ENCODE results near the gene TTLL5.
"Not testable (repeated sequence)": the region's sequence is repeated elsewhere in the genome, so short reads cannot be mapped to it uniquely, and the experiment has no call there.

The TTLL5 gene

GRCh38 chr14:75648066-75648838 is 12.8 kb upstream of the TTLL5 start:
- no peak for DNase-seq (ENCODE audit: low spot score)

DNA sequence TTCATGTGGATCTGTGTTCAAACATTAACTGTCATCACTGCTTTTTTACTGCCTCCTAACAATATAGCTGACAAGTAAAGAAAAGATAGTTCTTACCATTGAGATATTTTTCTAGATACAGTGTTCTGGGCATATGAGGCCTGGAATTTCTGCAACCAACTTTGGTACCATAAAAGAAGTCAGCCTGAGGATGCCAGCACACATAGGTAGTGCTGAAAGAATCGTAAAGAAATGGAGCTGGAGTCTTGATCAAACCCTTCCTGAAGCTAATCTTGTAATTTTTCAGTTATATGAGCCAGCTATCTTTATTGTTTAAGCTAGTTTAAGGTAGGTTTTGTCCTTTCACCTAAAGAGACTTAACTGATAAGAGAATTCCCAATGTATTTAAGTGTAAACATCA is 11.7 kb upstream of the TTLL5 start:
- no peak for DNase-seq (ENCODE audit: low spot score)

- no peak for DNase-seq (ENCODE audit: low spot score)
Observed at GRCh38 chr14:75649773-75650172, 11.3 kb upstream of the TTLL5 start.

GRCh38 chr14:75650253-75651058 is 10.6 kb upstream of the TTLL5 start:
- DNase-seq (ENCODE audit: low spot score) = no peak

GRCh38 chr14:75653563-75653962 is 7.5 kb upstream of the TTLL5 start:
- DNase-seq (ENCODE audit: low spot score) = no peak

DNA sequence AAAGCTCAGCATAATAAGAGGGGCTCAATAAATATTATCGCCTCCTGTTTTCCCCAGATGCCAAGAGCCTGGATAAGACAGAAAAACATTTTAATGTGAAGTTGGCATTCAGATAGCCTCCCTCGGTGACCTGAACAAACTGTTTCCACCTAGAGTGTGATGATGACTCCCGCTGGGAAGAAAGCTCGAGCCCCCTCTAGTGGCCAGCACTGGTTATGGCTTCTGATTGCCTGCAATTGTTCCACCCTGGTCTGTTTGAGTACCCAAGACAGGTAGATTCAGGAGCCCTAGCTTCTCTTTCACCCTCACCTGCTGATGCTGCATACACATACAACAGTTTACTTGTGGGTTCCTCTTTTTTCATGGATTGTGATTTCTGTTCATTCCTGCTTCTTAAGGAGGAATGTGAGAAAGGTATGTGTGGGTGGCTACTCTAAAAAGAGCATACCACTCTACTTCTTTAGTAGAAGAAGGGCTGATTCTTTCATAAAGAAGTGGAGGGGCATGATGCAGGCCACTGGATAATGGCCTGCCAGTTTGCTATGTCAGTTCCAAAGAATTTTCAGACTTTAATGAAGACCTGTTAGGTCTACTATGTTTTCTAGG is 6.8 kb upstream of the TTLL5 start:
- DNase-seq (ENCODE audit: low spot score) = peak; percentile 84

DNA sequence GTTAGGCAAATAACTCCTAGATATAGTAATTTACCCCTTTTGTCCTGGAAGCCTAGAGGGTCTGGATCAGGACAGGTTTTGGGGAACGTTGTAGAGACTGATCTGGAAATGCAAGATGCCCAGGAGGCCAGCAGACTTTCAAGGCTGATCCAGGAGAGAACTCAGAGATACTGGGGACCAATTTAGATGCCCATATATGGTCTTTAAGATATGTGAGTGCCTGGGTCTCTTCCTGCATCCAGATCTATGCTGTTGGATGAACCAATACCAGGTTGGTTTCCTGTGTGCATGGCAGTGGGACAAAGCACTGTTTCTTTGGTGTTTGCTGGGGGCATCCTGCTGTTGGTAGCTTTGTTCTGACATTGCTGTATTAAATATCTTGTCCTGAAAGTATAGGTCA is 5.8 kb upstream of the TTLL5 start:
- no peak for DNase-seq (ENCODE audit: low spot score)

DNA sequence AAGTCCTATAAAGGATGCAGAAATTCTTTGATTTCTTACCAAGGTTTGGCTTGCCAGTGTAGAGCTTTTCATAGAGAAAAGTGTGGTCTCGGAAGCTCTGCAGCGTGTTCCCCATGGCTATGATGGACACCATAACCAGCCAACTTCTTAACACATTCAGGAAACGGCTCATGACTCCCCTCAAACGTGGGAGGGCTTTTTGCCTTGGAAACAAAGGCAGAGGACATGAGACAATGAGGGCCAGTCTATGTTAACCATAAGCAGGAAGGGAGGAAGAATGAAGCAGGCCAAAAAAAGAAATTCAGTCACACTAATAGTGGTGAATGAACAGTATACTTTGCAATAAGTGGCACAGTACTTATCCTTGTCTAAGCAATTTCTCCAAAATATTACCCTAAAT is 3.7 kb upstream of the TTLL5 start:
- no peak for DNase-seq (ENCODE audit: low spot score)

DNA sequence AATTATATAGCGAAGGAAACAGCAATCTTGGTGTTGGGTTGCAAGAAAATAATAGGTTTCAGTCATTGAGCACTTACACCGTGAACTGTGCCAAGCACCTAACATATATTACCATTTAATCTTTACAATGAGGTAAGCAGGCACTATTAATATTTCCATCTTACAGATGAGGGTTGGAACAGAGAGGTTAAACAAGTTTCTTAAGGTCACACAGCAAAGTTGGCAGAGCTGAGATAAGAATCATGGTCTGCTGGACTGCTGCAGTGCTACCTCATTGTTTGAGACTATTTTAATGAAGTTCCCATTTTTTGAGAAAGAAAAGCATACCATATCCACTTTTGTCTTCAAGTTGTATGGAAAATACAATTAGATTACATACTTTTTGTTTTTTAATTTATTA is 2.1 kb upstream of the TTLL5 start:
- no peak for DNase-seq (ENCODE audit: low spot score)

- DNase-seq (ENCODE audit: low spot score) = no peak
Observed at GRCh38 chr14:75660238-75660629, 812 bp upstream of the TTLL5 start.

GRCh38 chr14:75661499-75661814 is 411 bp downstream of the TTLL5 start:
- DNase-seq (ENCODE audit: low spot score) = no peak

- no peak for DNase-seq (ENCODE audit: low spot score)
Observed at GRCh38 chr14:75662966-75663365, 1.9 kb downstream of the TTLL5 start.

- no peak for DNase-seq (ENCODE audit: low spot score)
Observed at GRCh38 chr14:75667099-75667765, 6.2 kb downstream of the TTLL5 start.

- DNase-seq (ENCODE audit: low spot score) = no peak
Observed at GRCh38 chr14:75672605-75673192, 11.7 kb downstream of the TTLL5 start.

- no peak for DNase-seq (ENCODE audit: low spot score)
Observed at GRCh38 chr14:75673345-75674035, 12.4 kb downstream of the TTLL5 start.

DNA sequence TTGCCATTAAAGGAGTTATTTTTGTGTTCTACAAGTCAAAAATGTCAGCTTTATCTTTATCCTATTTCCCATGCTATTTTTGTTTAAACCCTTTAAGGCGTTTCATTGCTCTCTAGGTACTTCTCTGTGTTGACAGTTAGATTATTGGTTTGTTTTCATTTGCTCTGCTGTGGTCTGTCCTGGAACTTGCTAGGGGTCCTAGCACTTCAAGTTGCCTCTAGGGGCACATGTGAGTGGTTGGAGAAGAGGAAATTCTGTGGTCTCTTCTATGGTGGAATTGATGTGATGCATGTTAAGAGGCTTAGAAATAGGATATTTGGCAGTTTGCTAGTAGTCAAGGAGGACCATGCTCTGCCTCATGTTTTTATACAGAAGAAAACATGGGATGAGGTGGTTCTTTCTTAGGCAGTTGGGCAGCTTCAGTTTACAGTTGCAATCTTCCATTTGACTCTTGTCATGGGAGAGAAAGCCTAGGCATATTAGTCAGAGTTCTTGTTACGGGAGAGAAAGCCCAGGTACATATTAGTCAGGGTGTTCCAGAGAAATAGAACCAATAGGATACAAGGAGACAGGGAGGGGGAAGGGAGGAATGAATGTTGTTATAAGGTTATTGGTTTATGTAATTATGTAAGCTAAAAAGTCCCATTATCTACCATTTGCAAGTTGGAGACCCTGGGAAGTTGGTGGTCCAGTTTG is 14.4 kb downstream of the TTLL5 start:
- DNase-seq (ENCODE audit: low spot score) = no peak

DNA sequence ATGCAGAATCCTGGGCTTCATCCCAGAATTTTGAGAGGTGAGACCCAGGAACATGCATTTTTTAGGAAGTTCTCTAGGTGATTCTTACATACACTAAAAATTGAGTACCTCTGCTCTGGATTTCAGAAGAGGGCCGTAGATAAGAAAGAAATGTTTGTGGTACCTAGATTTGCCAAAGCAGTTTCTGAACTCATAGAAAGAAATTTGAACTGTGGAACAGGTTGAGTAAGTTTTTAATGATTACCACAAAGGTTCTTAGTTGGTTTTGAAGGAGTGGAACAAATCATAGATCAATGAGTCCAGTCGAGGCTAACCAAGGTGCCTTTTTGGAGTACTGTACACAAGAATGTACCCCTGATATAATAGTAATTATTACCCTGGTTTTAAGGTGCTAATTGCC is 24.9 kb downstream of the TTLL5 start:
- DNase-seq (ENCODE audit: low spot score) = no peak

DNA sequence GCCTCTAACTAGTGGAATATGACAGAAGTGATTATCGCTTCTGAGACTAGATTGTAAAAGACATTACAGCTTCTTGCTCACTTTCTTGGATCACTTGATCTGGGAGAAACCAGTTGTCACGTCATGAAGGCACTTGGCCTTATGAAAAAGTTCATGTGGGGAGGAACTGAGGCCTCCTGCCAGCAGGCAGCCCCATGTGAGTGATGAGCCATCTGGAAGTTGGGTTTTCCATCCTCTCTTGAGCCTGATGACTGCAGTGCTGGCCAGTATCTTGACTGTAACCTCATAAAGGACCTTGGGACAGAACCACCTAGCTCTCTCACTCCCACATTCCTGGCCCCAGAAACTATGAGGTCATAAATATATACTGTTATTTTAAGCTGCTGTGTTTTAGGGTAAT is 28.0 kb downstream of the TTLL5 start:
- no peak for DNase-seq (ENCODE audit: low spot score)

GRCh38 chr14:75690010-75690409 is 29.0 kb downstream of the TTLL5 start:
- no peak for DNase-seq (ENCODE audit: low spot score)

DNA sequence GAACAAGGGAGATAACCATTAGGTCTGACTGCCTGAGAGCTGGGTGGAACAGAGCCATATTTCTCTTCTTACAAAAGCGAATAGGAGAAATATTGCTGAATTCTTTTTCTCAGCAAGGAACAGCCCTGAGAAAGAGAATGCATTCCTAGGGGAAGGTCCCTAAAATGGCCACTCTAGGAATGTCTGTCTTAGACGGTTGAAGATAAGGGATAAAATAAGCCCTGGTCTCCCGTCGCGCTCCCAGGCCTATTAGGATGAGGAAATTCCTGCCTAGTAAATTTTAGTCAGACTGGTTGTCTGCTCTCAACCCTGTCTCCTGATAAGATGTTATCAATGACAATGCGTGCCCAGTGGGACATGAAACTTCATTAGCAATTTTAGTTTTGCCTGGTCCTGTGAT is 34.0 kb downstream of the TTLL5 start:
- DNase-seq (ENCODE audit: low spot score) = not testable (repeated sequence)

DNA sequence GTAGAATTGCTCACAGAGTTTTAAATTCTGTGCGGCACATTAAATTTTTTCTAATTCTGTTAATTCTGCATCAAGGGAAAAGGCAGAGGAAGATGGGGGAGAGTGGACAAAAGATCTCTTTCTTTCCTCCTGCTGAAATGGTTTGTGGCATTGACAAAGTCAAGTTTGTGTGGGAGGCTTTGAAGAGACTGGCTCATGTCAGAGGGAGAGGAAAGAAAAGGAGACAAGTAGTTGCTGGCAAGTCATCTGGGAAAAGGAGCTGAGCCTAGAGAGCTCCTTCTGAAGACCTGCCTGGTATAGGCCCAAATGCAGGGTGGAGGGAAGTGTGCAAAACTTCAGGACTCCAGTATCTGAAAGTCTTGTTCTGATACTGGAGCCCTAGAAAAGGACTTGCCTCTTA is 36.3 kb downstream of the TTLL5 start:
- no peak for DNase-seq (ENCODE audit: low spot score)

Measured in CD4-positive, alpha-beta T cell treated with Interleukin-2 at 100 ng/mL for 4 hours (primary cell).